ELF-1 (cell line): ENCODE measurements around the gene HOMEZ.
"Not testable (repeated sequence)": the region's sequence is repeated elsewhere in the genome, so short reads cannot be mapped to it uniquely, and the experiment has no call there.

ENCODE experiments used
- DNase-seq: peaks from one replicate; pipeline ENCODE4 v3.0.0-alpha.2; 2016; ENCODE audit warnings: low read depth, low spot score

The HOMEZ gene, protein sequence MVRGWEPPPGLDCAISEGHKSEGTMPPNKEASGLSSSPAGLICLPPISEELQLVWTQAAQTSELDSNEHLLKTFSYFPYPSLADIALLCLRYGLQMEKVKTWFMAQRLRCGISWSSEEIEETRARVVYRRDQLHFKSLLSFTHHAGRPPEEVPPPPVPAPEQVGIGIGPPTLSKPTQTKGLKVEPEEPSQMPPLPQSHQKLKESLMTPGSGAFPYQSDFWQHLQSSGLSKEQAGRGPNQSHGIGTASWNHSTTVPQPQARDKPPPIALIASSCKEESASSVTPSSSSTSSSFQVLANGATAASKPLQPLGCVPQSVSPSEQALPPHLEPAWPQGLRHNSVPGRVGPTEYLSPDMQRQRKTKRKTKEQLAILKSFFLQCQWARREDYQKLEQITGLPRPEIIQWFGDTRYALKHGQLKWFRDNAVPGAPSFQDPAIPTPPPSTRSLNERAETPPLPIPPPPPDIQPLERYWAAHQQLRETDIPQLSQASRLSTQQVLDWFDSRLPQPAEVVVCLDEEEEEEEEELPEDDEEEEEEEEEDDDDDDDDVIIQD

DNA sequence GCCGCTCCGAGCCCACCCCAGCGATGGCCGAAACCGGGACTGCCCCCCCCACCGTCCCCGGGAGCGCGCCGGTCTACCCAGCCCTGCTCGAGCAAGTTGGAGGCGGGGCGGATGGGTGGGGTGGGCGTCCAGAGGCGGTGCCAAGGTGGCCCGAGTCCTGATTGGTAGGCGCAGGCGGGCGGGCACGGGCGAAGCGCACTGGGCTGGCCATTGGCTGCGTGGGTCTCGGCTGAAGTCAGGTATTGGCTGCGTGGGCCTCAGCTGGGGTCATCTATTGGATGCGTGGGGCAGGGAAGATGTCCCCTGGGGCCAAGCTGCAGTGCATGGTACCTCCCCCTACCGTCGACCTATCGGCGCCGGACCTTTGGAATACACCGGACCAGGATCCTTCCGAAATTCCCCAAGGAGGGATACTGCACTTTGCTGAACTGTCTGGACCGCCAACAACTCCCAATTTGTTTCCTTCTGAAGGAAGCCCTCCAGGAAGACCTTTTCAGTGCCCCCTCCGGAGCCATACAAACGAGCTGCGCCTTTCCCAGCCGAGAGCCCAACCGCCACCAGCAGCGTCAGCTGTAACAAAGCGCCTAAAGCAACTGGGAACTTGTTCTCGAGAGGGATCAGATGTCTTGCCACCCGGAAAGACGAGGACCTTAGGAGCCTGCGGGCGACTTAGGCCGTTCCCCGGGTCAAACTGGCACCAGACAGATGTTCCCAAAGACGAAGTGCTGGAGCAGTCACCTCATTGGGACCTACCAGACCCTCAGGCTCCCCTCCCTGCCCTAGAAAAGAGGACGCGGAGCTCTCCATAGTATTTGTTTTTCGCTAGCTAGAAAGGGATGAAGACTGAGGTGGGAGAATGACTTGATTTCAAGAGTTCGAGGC, at the start of gene HOMEZ:
Gene HOMEZ, minus strand, starts transcription at position 113 of the 882 bp plus-strand sequence. CDS start 180 bp downstream, outside the sequence.
- DNase-seq, result peak; percentile 99

DNA sequence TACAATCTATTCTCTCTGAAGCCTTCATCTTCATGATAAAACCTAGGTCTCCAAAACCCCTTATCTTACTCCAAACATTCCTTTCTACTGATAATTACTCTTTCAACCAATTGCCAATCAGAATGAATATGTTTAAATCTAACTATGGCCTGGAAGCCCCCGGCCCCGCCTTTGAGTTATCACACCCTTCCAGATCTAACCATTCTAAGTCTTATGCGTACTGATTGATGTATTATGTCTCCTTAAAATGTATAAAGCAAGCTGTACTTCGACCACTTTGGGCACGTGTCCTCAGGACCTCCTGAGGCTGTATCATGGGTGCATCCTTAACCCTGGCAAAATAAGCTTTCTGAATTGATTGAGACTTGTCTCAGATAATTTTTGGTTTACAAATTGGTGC, 49.7 kb upstream of the HOMEZ start:
- DNase-seq, result no peak

DNA sequence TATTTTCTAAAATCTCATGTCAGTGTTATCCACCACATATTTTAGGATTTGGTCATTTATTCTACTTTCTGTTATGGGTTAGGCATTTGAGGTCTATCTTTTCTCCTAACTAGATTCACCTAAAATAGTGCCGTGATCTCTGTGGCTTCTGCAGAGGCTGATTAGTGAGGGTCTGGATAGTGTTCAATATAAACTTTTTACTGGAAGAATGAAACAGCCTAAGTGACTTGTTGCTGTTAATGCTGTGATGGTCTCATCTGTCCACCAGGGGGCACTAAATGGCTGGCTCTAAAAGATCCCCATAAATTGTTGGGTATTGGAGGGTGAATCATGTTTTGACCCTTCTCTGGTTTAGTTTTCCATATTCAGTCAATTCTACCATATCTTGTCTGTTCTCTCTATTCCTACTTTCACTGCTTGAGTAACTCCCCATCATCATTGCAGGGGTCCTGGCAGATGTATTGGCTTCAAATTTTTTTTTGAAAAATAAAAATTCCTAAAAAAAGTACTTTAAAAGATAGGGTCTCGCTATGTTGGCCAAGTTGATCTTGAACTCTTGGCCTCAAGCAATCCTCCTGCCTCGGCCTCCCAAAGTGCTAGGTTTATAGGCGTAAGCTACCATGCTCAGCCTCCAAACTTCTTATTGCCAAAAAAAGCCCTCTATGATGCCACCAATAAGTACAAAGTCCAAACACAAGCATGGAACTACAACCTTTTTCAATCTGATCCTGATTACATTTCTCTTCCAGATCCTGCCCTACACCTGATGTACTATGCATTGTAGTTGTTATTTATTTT, 42.2 kb upstream of the HOMEZ start:
- DNase-seq, result peak; percentile 43

DNA sequence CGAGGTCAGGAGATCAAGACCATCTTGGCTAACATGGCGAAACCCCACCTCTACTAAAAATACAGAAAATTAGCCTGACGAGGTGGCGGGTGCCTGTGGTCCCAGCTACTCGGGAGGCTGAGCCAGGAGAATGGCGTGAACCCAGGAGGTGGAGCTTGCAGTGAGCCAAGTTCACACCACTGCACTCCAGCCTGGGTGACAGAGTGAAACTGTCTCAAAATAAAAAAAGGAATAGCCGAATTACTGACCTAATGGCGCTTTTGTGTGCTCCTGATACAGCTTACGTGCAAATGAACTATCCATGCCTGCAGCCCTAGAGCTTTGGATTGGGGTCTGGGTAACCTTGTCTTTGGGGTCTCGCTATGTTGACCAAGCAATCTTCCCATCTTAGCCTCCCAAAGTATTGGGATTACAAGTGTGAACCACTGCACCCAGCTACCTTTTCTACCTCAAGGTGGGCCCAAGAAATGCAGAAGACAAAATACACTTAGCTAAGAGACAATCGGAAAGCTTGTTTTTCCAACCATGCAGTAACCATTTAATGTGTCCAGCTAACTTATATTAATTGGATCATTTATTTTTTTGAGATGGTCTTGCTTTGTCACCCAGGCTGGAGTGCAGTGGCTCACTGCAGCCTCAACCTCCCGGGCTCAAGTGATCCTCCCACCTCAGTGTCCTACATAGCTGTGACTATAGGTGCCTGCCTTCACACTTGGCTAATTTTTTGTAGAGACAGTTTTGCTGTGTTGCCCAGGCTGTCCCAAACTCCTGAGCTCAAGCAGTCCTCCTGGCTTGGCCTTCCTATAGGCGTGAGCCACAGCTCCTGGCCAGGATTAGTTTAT, 40.8 kb upstream of the HOMEZ start:
- DNase-seq, result no peak

DNA sequence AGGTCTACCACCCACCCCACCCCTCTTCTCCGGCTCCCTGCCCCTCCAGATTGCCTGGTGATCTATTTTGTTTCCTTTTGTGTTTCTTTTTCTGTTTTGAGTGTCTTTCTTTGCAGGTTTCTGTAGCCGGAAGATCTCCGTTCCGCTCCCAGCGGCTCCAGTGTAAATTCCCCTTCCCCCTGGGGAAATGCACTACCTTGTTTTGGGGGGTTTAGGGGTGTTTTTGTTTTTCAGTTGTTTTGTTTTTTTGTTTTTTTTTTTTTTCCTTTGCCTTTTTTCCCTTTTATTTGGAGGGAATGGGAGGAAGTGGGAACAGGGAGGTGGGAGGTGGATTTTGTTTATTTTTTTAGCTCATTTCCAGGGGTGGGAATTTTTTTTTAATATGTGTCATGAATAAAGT, 39.8 kb upstream of the HOMEZ start:
- not testable (repeated sequence) for DNase-seq

DNA sequence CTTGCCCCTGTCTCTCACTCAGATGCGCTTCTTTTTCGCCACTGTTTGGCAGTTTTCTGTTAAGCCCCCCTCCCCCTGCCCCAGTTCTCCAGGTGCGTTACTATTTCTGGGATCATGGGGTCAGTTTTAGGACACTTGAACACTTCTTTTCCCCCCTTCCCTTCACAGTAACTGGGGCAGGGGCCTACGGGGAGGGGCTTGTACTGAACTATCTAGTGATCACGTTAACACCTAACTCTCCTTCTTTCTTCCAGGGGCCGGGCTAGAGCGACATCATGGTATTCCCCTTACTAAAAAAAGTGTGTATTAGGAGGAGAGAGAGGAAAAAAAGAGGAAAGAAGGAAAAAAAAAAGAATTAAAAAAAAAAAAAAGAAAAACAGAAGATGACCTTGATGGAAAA, 39.1 kb upstream of the HOMEZ start:
- no peak for DNase-seq

DNA sequence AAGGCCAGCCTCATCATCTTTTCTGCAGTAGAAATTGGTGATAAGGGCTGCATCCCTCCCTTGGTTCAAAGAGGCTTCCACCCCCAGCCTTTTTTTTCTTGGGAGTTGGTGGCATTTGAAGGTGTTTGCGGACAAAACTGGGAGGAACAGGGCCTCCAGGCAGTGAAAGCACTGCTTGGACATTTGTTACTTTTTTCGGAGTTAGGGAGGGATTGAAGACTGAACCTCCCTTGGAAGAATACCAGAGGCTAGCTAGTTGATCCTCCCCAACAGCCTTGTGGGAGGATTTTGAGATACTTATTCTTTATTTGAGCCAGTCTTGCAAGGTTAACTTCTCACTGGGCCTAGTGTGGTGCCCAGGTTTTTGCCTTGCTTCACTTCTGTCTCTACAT, 38.5 kb upstream of the HOMEZ start:
- DNase-seq, result no peak

DNA sequence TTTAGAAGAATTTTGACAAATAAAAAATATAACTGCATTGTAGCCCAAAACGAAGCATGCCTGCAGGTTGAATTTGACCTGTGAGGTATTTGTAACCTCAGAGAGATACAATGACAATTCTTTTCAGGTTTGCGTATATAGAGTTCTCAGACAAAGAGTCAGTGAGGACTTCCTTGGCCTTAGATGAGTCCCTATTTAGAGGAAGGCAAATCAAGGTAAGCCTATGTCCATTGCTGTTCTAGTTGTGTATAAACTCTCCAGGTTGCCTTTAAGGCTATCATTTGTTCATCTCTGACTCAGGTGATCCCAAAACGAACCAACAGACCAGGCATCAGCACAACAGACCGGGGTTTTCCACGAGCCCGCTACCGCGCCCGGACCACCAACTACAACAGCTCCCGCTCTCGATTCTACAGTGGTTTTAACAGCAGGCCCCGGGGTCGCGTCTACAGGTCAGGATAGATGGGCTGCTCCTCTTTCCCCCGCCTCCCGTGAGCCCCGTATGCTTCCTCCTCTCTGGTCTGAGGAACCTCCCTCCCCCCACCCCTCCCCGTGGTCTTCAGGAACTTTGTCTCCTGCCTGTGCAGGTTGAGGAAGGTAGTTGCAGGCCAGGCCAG, 38.0 kb upstream of the HOMEZ start:
- DNase-seq, result no peak

DNA sequence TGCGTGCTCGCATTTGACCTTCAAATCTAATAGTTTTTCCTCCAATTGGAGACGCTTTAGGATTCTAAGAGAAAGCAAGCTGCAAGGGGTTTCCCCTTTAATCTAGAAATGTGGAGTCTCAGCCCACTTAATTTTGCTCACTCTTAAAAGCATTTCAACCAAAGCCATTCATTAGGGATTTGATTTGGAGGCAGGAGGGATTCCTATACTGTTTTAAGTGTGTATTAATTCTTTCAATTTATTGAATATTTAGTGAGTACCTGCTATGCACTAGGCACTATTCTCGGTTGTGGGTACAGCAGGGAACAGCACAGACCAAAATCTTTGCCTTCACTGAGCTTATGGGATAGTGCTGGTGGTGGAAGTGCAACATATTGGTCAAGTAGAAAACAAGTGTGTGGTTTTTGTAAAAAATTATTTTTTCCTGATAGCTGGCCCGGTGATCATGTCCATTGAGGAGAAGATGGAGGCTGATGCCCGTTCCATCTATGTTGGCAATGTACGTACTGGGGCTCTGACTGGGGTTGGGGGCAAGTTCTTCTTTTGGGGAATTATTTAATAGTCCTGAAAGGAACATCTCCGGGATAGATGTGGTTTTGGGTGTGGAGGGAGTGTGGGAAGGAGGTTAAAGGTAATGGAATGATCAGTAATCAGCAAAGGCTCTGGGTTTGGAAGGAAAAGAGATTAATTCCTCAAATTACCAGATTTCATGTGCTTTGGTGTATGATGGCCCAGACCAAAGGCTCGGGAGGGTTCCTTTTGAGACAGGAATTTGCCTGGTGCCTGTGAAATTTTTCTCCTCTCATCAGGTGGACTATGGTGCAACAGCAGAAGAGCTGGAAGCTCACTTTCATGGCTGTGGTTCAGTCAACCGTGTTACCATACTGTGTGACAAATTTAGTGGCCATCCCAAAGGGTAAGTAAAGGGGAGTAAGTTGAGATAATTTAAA, 36.9 kb upstream of the HOMEZ start:
- no peak for DNase-seq

DNA sequence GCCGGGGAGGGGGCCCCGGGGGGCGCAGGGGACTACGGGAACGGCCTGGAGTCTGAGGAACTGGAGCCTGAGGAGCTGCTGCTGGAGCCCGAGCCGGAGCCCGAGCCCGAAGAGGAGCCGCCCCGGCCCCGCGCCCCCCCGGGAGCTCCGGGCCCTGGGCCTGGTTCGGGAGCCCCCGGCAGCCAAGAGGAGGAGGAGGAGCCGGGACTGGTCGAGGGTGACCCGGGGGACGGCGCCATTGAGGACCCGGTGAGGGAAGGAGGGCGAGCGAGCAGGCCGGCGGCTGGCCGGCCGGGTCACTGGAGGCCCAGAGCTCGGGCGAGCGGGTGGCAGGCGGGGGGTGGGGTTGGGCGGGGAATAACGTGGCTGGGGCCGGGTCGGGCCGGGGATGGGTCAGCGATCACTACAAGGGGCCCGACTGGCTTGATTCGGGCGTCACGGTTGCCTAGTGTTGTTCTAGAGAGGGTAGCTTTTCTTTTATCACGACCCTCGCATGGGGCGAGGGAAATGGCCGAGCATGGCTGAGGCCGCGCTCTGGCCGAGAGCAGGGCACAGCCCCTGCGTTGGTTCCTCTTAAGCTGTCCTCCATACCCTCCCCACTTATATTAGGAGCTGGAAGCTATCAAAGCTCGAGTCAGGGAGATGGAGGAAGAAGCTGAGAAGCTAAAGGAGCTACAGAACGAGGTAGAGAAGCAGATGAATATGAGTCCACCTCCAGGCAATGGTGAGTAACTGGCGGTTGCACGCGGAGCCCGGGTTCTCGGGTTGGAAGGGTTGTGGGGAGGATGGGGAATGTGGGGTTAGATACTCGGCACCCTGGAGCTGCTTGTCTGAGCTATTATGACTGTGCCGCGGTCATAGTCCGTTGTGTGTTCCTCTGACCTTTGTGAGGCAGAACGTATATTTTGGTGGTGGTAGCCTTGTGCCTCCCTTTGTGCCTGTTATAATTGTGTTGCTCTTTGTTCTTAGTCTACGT, 35.9 kb upstream of the HOMEZ start:
- DNase-seq, result peak; percentile 45

DNA sequence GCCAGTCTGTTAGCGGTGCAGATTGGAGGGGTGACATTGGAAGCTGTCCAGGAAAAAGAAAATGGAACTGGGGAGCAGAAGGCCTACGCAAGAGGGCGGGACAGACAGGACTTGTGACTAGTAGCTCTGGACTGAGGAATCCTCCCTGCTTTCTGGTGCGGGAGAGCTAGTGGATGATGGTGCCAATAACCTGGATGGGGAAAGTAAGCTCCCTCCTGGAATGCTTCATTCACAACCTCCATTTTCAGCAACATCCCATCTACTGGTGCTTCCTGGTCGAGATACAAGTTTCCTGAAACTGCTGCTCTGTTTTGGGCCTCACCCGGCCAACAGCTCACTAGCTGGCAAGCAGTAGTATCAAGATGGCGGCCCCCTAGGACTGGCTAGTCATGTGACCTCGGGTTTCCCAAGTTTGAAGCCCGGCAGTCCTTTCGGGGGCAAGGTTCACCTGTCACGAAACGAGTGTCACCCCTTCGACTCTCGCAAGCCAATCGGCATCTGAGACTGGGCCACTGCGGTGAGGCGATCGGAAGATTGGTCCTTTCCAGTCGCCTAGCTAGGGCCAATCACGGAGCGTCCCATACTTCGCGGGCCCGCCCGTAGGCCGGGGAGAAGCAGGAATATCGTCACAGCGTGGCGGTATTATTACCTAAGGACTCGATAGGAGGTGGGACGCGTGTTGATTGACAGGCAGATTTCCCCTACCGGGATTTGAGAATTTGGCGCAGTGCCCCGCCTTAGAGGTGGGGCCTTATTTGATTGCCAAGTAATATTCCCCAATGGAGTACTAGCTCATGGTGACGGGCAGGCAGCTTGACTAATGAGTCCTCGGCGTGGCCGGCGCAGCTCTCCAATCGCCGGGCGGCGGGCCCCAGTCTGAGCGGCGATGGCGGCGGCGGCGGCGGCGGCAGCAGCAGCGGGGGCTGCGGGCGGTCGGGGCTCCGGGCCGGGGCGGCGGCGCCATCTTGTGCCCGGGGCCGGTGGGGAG, 34.9 kb upstream of the HOMEZ start, which contains the start of gene PABPN1:
Gene PABPN1, plus strand, starts transcription at position 874 of the 988 bp plus-strand sequence. Its CDS starts 13 bp downstream, at position 887.
- DNase-seq, result peak; percentile 100

DNA sequence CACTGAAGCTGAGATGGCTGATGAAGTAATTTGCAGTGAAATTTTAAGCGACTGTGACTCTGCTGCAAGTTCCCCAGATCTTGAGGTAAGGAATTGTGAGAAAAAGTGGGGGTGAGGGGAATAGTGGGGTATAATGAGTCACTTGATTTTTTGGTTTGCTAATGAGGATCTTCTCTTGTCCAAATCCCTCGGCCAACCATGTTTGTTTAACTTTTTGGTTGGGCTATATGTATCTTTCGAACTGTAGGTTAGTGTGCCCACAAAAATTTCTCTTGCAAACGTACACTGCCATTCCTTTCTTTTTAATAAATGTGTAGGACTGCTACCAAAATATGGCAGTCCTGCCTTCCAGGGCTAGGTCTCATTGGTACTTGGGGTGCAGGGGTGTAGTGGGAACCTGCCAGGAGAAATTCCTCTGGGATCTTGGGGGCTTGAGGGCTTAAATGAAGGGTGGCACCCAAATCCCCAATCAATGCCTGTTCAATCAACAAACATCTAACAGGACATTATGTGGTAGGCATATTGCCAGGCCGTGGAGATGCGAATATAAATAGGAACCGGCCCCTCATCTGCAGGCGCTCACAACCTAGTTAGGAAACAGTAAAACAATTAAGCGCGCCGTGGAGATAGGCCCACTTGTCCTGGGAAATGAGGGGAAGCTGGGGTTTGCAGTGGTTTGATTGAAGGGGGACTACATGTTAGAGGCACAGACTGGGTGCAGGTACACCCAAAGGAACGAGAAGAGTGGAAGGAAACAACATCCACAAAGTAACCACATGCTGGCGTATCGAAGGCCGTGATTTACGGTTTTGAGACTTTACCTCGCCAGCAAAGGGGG, 34.0 kb upstream of the HOMEZ start:
- no peak for DNase-seq

DNA sequence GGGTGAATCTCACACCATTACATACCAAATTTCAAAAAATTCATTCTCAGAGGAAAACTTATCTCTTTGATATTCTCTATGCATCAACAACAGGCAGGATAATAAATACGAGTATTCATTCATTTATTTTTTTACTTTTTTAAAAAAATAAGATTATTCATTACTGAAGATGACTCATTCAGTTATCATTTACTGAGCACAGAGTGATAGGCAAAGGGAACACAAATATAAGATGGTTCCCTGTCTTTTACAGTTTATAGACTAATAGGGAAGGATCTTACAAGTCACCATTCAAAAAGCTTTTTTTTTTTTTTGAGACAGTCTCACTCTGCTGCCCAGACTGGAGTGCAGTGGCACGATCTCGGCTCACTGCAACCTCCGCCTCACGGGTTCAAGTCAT, 30.4 kb upstream of the HOMEZ start:
- DNase-seq, result no peak

DNA sequence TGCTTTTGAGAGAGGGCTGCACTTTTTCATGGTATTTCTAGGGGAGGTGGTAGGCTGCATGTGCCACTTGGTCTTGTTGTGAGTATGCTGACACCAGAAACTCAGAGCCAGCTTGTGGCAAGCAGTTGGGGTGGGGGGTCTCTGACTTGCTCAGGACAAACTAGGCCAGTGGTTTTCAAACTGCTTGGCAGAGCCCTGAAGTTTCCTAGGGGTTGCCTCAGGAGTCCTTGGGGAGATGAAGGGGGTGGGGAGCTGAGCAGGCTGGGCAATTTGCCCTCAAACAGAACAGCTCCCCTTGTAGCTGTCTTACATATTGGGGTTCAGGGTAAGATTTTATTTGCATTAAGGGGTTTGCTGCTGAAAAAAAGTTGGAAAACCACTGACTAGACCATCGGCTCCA, 24.6 kb upstream of the HOMEZ start:
- no peak for DNase-seq

DNA sequence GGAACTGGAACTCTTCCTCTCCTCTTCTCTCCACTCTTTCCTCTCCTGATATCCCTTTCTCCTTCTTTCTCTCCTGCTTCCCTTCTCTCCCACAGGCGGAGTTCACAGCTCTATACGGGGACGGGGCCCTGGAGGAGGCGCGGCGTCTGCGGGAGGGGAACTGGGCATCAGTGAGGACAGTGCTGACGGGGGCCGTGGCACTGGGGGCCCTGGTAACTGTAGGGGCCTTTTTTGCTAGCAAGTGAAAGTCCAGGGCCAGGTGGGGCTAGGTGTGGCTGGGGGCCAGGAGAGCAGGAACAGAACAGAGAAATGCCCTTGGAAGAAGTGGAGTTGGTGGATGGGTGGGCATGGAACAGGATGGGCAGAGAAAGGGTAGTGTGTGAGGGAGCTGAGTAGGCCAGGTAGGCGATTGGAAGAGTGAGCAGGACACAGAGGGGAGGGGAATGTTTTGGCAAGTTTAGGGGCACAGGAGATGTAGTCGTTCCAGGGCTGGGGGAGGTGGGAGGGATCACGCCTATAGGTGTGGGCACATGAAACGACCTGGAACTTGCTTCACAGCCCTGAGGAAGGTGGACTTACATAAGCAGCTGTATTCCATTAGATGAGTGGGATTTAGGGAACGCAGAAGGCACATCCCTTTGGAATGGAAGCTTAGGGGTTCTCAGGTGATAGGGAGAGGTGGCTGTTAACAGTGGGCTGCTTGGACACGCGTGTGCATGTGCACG, 23.0 kb upstream of the HOMEZ start:
- no peak for DNase-seq
